ENCODE data around the gene SYNJ1.
"Not testable (repeated sequence)": the region's sequence is repeated elsewhere in the genome, so short reads cannot be mapped to it uniquely, and the experiment has no call there.

Gene SYNJ1

DNA sequence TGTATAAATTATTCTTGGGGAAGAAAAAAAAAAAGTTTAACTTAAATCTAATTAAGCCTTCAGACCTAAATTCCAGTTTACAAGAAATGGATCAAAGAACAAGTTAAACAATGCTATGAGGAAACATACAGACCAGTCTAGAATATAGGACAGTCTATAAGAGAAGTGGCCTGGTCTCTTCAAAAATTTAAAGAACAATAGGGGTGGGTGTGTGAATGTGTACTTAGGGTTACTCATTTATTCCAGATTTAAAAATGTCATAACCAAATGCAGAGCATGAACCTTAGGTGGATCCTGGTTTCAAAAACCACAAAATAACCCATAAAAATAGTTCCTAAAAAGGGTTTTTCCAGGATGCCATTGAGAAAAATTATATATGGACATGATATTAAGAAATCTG lies 21.8 kb upstream of the SYNJ1 start:
- Mint-ChIP-seq H3K4me3 (no peak overlapping the region), H3K27ac (no peak overlapping the region), H3K9me3 (no peaks in the 10 kb centered on the region), H3K36me3 (ENCODE audit: low read depth) (peaks cover 83% of the 10 kb centered on the region), H3K4me1 (ENCODE audit: low read depth) (peaks cover 27% of the 10 kb centered on the region), H3K27me3 (ENCODE audit: low read depth) (no peaks in the 10 kb centered on the region)
- no peak for DNase-seq (ENCODE audit: low spot score)

- Mint-ChIP-seq H3K4me1 (ENCODE audit: low read depth) (peaks cover 24% of the 10 kb centered on the region), H3K36me3 (ENCODE audit: low read depth) (peaks cover 82% of the 10 kb centered on the region), H3K9me3 (no peaks in the 10 kb centered on the region), H3K27me3 (ENCODE audit: low read depth) (no peaks in the 10 kb centered on the region), H3K4me3 (no peak overlapping the region), H3K27ac (no peak overlapping the region)
- no peak for DNase-seq (ENCODE audit: low spot score)
Measured at GRCh38 chr21:32748529-32748928, 20.7 kb upstream of the SYNJ1 start.

GRCh38 chr21:32747396-32747795 lies 19.6 kb upstream of the SYNJ1 start:
- H3K27ac Mint-ChIP-seq = peak overlapping the region; percentile 24

DNA sequence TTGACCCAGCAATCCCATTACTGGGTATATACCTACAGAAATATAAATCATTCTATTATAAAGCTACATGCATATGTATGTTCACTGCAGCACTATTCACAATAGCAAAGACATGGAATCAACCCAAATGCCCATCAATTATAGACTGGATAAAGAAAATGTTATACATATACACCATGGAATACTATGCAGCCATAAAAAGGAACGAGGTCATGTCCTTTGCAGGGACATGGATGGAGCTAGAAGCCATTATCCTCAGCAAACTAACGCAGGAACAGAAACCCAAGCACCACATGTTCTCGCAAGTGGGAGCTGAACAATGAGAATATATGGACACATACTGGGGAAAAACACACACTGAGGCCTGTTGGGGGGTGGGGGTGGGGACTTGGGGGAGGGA lies 18.9 kb upstream of the SYNJ1 start:
- H3K9me3 Mint-ChIP-seq; H3K4me3 Mint-ChIP-seq; DNase-seq (ENCODE audit: low spot score); H3K27ac Mint-ChIP-seq; H3K27me3 Mint-ChIP-seq (ENCODE audit: low read depth): not testable (repeated sequence)
- Mint-ChIP-seq H3K36me3 (ENCODE audit: low read depth) (peaks cover 85% of the 10 kb centered on the region), H3K4me1 (ENCODE audit: low read depth) (peaks cover 25% of the 10 kb centered on the region)

More at GRCh38 chr21:32747396-32747795, 19.6 kb upstream of the SYNJ1 start:
- Mint-ChIP-seq H3K4me1 (ENCODE audit: low read depth) (peaks cover 24% of the 10 kb centered on the region), H3K4me3 (no peak overlapping the region), H3K9me3 (no peaks in the 10 kb centered on the region), H3K36me3 (ENCODE audit: low read depth) (peaks cover 88% of the 10 kb centered on the region), H3K27me3 (ENCODE audit: low read depth) (no peaks in the 10 kb centered on the region)
- no peak for DNase-seq (ENCODE audit: low spot score)

- Mint-ChIP-seq H3K4me1 (ENCODE audit: low read depth) (peaks cover 18% of the 10 kb centered on the region), H3K27ac (no peak overlapping the region), H3K9me3 (no peaks in the 10 kb centered on the region), H3K27me3 (ENCODE audit: low read depth) (no peaks in the 10 kb centered on the region), H3K36me3 (ENCODE audit: low read depth) (peaks cover 79% of the 10 kb centered on the region), H3K4me3 (no peak overlapping the region)
- no peak for DNase-seq (ENCODE audit: low spot score)
Measured at GRCh38 chr21:32742396-32742795, 14.6 kb upstream of the SYNJ1 start.

DNA sequence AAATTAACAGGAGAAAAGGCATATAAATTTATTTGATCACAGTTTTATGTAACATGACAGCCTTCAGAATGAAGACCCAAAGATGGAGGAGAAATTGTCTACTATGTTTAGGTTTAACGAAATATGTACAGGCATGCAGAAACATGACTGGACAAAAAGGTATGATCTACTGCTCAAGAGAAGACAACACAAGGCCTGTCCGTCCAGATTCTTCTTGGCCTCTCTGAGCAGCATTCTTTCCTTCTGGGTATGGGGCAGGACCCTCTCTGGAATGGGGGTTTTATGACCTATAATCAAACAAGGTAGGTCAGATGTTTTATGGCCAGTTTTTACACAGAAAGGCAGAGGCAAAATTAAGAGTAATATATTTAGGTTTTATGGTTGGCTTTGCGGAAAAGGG lies 13.5 kb upstream of the SYNJ1 start:
- Mint-ChIP-seq H3K9me3 (no peaks in the 10 kb centered on the region), H3K27ac (no peak overlapping the region), H3K4me1 (ENCODE audit: low read depth) (peaks cover 14% of the 10 kb centered on the region), H3K4me3 (no peak overlapping the region), H3K27me3 (ENCODE audit: low read depth) (no peaks in the 10 kb centered on the region), H3K36me3 (ENCODE audit: low read depth) (peaks cover 71% of the 10 kb centered on the region)
- DNase-seq (ENCODE audit: low spot score) = no peak

GRCh38 chr21:32739946-32740345 lies 12.1 kb upstream of the SYNJ1 start:
- Mint-ChIP-seq H3K27me3 (ENCODE audit: low read depth) (no peaks in the 10 kb centered on the region), H3K4me1 (ENCODE audit: low read depth) (peaks cover 13% of the 10 kb centered on the region), H3K9me3 (no peaks in the 10 kb centered on the region), H3K36me3 (ENCODE audit: low read depth) (peaks cover 66% of the 10 kb centered on the region), H3K27ac (no peak overlapping the region), H3K4me3 (no peak overlapping the region)
- DNase-seq (ENCODE audit: low spot score) = no peak

DNA sequence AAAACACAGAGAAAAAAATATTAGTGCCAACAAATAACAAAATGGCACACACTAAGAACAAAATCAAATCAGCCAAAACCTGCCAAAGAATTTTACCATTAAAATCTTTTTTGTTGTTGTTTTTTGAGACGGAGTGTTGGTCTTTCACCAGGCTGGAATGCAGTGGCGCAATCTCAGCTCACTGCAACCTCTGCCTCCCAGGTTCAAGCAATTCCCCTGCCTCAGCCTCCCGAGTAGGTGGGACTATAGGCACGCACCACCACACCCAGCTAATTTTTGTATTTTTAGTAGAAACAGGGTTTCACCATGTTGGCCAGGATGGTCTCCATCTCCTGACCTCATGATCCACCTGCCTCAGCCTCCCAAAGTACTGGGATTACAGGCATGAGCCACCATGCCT lies 8.3 kb upstream of the SYNJ1 start:
- not testable (repeated sequence) for H3K4me3 Mint-ChIP-seq; H3K27me3 Mint-ChIP-seq (ENCODE audit: low read depth); DNase-seq (ENCODE audit: low spot score); H3K9me3 Mint-ChIP-seq; H3K27ac Mint-ChIP-seq
- peaks cover 24% of the 10 kb centered on the region for H3K4me1 Mint-ChIP-seq (ENCODE audit: low read depth)
- peaks cover 50% of the 10 kb centered on the region for H3K36me3 Mint-ChIP-seq (ENCODE audit: low read depth)

DNA sequence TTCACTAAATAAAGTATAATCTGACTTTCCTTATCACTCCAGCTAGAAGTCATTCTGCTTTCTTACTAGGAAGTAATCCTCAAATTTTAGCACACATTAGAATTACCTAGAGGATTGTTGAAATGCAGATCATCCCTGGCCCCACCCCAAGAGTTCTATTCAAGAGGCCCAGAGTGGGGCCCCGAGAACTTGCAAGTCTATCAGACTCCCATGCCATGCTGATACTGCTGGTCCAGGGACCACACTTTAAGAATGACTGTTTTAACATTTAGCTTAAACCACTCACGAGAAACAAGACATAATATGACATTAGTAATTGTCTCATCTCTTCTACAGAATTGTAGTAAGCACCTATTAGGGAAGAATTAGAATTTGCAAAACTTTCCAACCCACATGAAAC lies 7.7 kb upstream of the SYNJ1 start:
- no peaks in the 10 kb centered on the region for H3K27me3 Mint-ChIP-seq (ENCODE audit: low read depth)
- no peak overlapping the region for H3K4me3 Mint-ChIP-seq
- H3K36me3 Mint-ChIP-seq (ENCODE audit: low read depth) = peaks cover 45% of the 10 kb centered on the region
- peaks cover 25% of the 10 kb centered on the region for H3K4me1 Mint-ChIP-seq (ENCODE audit: low read depth)
- H3K9me3 Mint-ChIP-seq = no peaks in the 10 kb centered on the region
- H3K27ac Mint-ChIP-seq = no peak overlapping the region
- no peak for DNase-seq (ENCODE audit: low spot score)

DNA sequence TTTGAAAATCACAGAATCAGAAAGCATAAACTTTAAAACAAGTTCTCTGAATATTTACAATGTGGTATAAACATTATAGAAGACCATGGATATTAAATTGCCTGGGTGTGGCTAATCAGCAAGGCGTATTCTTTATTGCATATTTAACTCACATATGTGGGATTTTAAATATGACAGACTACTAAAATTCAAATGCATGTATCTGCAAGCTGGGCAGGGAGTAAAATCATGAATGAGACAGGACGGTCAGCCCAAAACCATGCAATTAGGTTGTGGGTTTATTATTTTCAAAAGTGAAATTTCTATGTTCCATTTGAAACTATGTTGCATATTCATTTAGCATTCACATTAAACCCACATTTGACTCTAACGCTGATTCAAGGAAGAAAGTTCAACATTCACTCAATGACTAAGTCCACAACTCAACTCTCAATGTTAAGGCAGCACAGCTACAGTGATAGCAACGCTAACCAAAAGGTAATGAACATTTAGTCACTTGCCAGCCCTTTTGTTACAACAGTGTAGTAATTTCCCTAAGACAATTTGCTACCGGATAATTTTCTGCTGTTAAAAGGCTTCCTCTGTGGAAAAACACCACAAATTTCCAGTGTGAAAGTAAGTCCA lies 6.3 kb upstream of the SYNJ1 start:
- Mint-ChIP-seq H3K4me1 (ENCODE audit: low read depth) (peaks cover 30% of the 10 kb centered on the region), H3K9me3 (no peaks in the 10 kb centered on the region), H3K36me3 (ENCODE audit: low read depth) (peaks cover 35% of the 10 kb centered on the region), H3K27me3 (ENCODE audit: low read depth) (no peaks in the 10 kb centered on the region), H3K4me3 (no peak overlapping the region), H3K27ac (no peak overlapping the region)
- no peak for DNase-seq (ENCODE audit: low spot score)

GRCh38 chr21:32733356-32733755 lies 5.5 kb upstream of the SYNJ1 start:
- Mint-ChIP-seq H3K27ac (no peak overlapping the region), H3K36me3 (ENCODE audit: low read depth) (peaks cover 29% of the 10 kb centered on the region), H3K9me3 (no peaks in the 10 kb centered on the region), H3K27me3 (ENCODE audit: low read depth) (no peaks in the 10 kb centered on the region), H3K4me3 (no peak overlapping the region), H3K4me1 (ENCODE audit: low read depth) (peaks cover 33% of the 10 kb centered on the region)
- no peak for DNase-seq (ENCODE audit: low spot score)

- H3K27me3 Mint-ChIP-seq (ENCODE audit: low read depth) = no peaks in the 10 kb centered on the region
- no peak overlapping the region for H3K4me3 Mint-ChIP-seq
- H3K27ac Mint-ChIP-seq = peak overlapping the region; percentile 11
- peaks cover 27% of the 10 kb centered on the region for H3K36me3 Mint-ChIP-seq (ENCODE audit: low read depth)
- peaks cover 34% of the 10 kb centered on the region for H3K4me1 Mint-ChIP-seq (ENCODE audit: low read depth)
- no peaks in the 10 kb centered on the region for H3K9me3 Mint-ChIP-seq
- DNase-seq (ENCODE audit: low spot score) = no peak
Measured at GRCh38 chr21:32732544-32732943, 4.7 kb upstream of the SYNJ1 start.

DNA sequence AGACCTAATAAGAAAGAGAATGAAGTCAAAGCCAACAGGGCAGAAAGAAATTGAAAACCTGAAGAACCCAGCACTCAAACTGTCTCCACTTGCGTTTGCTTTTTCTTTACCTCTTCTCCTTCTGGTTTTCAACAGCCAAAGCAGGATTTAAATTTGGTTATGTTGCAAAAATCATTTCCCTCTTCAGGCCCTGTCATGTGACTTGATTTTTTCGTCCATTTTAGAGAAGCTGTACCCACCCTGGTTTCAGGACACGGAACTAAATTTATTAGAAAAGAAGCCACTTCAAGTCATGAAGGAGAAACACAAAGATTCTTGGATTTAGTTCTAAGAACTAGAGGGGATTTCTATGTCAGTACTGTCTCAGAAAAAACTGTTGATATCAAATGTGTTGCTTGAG lies 1.0 kb upstream of the SYNJ1 start:
- H3K27me3 Mint-ChIP-seq (ENCODE audit: low read depth) = no peaks in the 10 kb centered on the region
- H3K4me1 Mint-ChIP-seq (ENCODE audit: low read depth) = peaks cover 41% of the 10 kb centered on the region
- H3K36me3 Mint-ChIP-seq (ENCODE audit: low read depth) = peaks cover 20% of the 10 kb centered on the region
- DNase-seq (ENCODE audit: low spot score) = no peak
- peak overlapping the region; percentile 100 for H3K4me3 Mint-ChIP-seq
- H3K27ac Mint-ChIP-seq = no peak overlapping the region
- no peaks in the 10 kb centered on the region for H3K9me3 Mint-ChIP-seq

DNA sequence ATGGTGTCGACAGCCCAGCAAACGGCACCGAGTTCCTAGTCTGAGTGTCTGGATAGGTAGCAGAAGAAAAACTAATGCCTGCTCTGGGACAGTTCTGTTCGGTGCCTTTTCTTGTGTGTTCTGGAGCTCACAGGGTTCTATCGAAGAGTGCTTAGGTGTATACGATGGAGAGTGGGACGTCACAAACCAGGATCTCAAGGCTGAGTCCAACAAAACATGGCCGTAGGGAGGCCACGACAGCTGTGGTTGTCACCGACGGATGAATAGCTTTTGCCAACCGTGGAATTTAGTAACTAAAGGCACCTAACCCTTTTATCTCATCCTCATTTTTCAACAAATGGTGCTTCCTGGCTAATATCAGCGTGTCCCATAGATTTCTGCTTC lies 635 bp upstream of the SYNJ1 start:
- Mint-ChIP-seq H3K9me3 (no peaks in the 10 kb centered on the region), H3K27me3 (ENCODE audit: low read depth) (no peaks in the 10 kb centered on the region), H3K36me3 (ENCODE audit: low read depth) (peaks cover 19% of the 10 kb centered on the region), H3K27ac (peak overlapping the region; percentile 99), H3K4me3 (peak overlapping the region; percentile 100), H3K4me1 (ENCODE audit: low read depth) (peaks cover 43% of the 10 kb centered on the region)
- no peak for DNase-seq (ENCODE audit: low spot score)

Measured in T-helper 2 cell treated with Interferon-gamma antibody and Interleukin-4, amounts not matched to agents 5 μg/mL and 100 μg/mL, for 36 hours (primary cell).